Muscle of leg (tissue), 11 donors: Measurements from ENCODE around the gene SDHAF4. TPM values are rescaled to one million over a fixed set of nuclear protein-coding genes. Genes with fewer than 3 reads are reported as not detected.

Experiments used
- DNase-seq: peaks from one replicate; pipeline ENCODE4 v3.0.0; 2013
- H3K27ac ChIP-seq: one replicate; pipeline ENCODE4 v1.5.1; 2013; ENCODE audit warnings: mild to moderate bottlenecking, low read length, control low read depth
- H3K27me3 ChIP-seq: one replicate; pipeline ENCODE4 v1.6.1; 2013; ENCODE audit warnings: low read length; ENCODE audit not compliant: control insufficient read depth, insufficient read depth
- H3K36me3 ChIP-seq: one replicate; pipeline ENCODE4 v1.6.1; 2013; ENCODE audit warnings: low read length; ENCODE audit not compliant: control insufficient read depth, insufficient read depth
- H3K4me1 ChIP-seq: one replicate; pipeline ENCODE4 v1.6.1; 2013; ENCODE audit warnings: low read length; ENCODE audit not compliant: control insufficient read depth, insufficient read depth
- H3K4me3 ChIP-seq: one replicate; pipeline ENCODE4 v1.5.1; 2013; ENCODE audit warnings: low read length, control low read depth
- H3K9me3 ChIP-seq: replicated peaks from 2 replicates; pipeline ENCODE4 v1.6.1; 2013; ENCODE audit warnings: low read depth, low read length; ENCODE audit not compliant: control insufficient read depth
- WGBS: methylation state at CpG from one replicate; pipeline ENCODE4 v1.1.5; 2013; ENCODE audit warnings: missing lambda C conversion rate; ENCODE audit not compliant: insufficient coverage; 5-methylcytosine and 5-hydroxymethylcytosine counted together
- polyA plus RNA-seq, 8 donors: library from polyadenylated mRNA; unstranded; fragments of 120-200 nt; gene quantifications; one replicate each; pipeline versions ENCODE4 v1.2.1 to v1.2.3, GENCODE V29; 2013; ENCODE audit warnings: inconsistent platforms in 1 of 8, low replicate concordance in 1 of 8; ENCODE audit not compliant: insufficient read length in 8 of 8, insufficient read depth in 1 of 8
- total RNA-seq: library from RNA; stranded (reverse); fragments of 120-200 nt; gene quantifications from one replicate; pipeline ENCODE4 v1.2.4, GENCODE V29; 2013

SDHAF4 gene
- total and polyA plus RNA-seq, 9 donors: 11.9 to 23.7 (median 14.8) TPM

DNA sequence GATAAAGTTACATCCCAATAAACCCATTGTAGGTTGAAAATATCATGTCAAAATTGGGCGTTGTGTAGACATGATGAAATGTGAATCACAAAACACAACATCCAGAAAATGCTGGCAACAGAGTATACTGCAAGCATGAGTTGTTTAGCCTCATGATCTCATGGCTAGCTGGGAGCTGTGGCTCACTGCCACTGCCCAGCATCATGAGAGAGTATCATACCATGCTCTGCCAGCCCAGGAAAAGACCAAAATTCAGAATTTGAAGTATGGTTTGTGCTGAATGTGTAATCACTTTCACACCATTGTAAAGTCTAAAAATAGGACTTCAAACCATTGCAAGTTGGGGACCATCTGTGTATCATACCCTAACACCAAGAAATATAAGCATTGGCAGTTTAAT is 55.7 kb downstream of the SDHAF4 start:
- no peak overlapping the region for H3K4me3 ChIP-seq
- H3K27me3 ChIP-seq: no peaks in the 10 kb centered on the region
- no peak for DNase-seq
- no peaks in the 10 kb centered on the region for H3K4me1 ChIP-seq
- no peaks in the 10 kb centered on the region for H3K9me3 ChIP-seq
- no peaks in the 10 kb centered on the region for H3K36me3 ChIP-seq
- WGBS: no CpG with 5 or more reads among the region's 1 CpG
- H3K27ac ChIP-seq: no peak overlapping the region

DNA sequence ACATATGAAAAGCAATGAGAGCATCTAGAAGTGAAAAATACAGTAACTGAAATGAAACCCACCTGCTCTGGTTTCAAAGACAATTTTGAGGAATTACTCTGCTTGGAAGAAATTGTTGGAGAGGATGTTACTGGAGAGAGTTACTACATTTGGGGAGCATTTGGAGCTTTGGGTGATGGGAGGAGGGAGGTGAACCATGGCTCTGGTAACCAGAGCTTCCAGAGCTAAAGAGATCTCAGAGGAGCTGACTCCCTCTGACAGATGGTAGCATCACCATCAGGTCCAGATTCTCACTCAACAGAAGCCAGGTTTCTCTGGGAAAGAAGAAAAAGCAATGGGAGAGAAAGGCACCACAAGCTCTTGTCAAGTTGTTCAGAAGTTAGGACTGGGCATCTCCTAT is 58.7 kb downstream of the SDHAF4 start:
- DNase-seq: no peak
- no peak overlapping the region for H3K4me3 ChIP-seq
- H3K4me1 ChIP-seq: no peaks in the 10 kb centered on the region
- H3K36me3 ChIP-seq: no peaks in the 10 kb centered on the region
- no peaks in the 10 kb centered on the region for H3K27me3 ChIP-seq
- no peak overlapping the region for H3K27ac ChIP-seq
- no peaks in the 10 kb centered on the region for H3K9me3 ChIP-seq

DNA sequence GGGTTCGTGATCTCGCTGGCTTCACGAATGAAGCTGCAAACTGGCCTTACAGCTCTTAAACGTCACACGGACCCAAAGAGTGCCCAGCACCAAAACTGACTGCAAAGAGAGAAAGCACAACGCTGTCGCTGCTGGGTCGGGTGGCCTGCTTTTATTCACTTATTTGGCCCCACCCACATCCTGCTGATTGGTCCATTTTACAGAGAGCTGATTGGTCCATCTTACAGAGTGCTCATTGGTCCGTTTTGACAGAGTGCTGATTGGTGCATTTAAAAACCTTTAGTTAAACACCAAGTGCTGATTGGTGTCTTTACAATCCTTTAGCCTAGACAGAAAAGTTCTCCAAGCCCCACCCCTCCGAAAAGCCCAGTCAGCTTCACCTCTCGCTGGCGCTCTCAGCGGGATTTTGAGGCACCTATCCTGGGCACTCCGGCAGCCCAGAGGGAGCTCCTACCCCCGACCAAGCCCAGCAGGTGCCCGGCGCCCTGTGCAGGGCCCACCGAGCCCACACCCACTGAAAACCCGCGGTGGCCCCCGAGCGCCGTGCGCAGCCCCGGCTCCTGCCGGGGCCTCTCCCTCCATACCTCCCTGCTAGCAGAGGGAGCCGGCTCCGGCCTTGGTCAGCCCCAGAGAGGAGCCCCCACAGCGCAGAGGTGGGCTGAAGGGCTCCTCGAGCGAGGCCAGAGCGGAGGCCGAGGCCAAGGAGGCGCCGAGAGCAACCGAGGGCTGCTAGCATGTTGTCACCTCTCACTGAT is 60.9 kb downstream of the SDHAF4 start:
- Histone ChIP-seq H3K36me3 (no peaks in the 10 kb centered on the region), H3K27ac (no peak overlapping the region), H3K4me3 (no peak overlapping the region), H3K27me3 (no peaks in the 10 kb centered on the region), H3K4me1 (no peaks in the 10 kb centered on the region), H3K9me3 (no peaks in the 10 kb centered on the region)
- DNase-seq: no peak
- whole genome bisulfite sequencing: 94% methylated on average over 21 of the region's 36 CpGs

DNA sequence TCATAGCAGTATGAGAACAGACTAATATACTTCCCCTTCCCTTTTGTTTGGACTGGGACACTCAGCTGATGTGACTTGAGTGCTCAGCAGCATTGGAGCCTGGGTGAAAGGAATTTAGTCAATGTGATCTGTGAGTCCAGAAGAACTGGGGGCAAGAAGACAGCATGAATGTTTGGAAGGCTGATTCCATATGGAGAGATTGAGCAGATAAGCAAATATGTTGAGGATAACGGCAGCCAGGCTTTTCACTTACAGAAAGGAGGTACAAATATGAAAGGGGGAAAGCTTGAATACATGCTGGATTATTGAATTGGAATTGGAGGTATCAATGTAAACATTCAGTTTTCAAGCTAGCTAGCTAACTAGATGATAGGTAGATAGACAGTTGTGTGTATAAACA is 63.2 kb downstream of the SDHAF4 start:
- H3K4me3 ChIP-seq: no peak overlapping the region
- no peaks in the 10 kb centered on the region for H3K4me1 ChIP-seq
- no peaks in the 10 kb centered on the region for H3K9me3 ChIP-seq
- no peaks in the 10 kb centered on the region for H3K27me3 ChIP-seq
- no peak for DNase-seq
- 57% methylated on average over 1 of the region's 1 CpG for WGBS
- no peaks in the 10 kb centered on the region for H3K36me3 ChIP-seq
- H3K27ac ChIP-seq: no peak overlapping the region

DNA sequence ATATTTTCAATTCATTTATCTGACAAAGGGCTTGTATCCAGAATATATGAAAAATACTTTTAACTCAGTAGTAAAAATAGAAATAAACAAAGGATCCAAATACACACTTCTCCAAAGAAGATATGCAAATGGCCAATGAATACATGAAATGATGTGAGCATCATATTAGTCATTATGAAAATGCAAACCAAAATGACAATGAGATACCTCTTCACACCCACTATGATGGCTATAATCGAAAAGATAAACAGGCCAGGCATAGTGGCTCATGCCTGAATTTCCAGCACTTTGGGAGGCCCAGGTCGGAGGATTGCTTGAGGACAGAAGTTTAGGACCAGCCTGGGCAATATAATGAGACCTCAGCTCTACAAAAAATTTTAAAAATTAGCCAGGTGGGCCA is 67.1 kb downstream of the SDHAF4 start:
- 100% methylated on average over 1 of the region's 2 CpGs for WGBS
- H3K9me3 ChIP-seq: no peaks in the 10 kb centered on the region
- no peaks in the 10 kb centered on the region for H3K36me3 ChIP-seq

DNA sequence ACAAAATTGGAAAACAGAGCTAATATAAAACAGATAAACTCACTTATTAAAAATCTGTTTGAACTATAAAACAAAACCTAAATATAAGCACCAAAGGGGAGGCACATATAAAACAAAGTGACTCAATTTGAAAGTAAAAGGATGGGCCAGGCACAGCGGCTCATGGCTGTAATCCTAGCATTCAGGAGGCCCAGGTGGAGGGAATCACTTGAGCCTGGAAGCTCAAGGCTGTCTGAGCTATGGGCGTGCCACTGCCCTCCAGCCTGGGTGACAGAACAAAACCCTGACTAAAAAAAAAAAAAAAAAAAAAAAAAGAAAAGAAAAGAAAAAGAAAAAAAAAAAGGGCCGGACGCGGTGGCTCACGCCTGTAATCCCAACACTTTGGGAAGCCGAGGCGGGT is 69.9 kb downstream of the SDHAF4 start:
- DNase-seq: no peak
- H3K27me3 ChIP-seq: no peaks in the 10 kb centered on the region
- WGBS: 89% methylated on average over 3 of the region's 8 CpGs
- H3K4me3 ChIP-seq: no peak overlapping the region
- H3K27ac ChIP-seq: no peak overlapping the region
- no peaks in the 10 kb centered on the region for H3K4me1 ChIP-seq
- no peaks in the 10 kb centered on the region for H3K9me3 ChIP-seq
- no peaks in the 10 kb centered on the region for H3K36me3 ChIP-seq

More for the DNA sequence above, 67.1 kb downstream of the SDHAF4 start:
- no peak overlapping the region for H3K4me3 ChIP-seq
- no peaks in the 10 kb centered on the region for H3K4me1 ChIP-seq
- no peak for DNase-seq
- no peak overlapping the region for H3K27ac ChIP-seq
- H3K27me3 ChIP-seq: no peaks in the 10 kb centered on the region

DNA sequence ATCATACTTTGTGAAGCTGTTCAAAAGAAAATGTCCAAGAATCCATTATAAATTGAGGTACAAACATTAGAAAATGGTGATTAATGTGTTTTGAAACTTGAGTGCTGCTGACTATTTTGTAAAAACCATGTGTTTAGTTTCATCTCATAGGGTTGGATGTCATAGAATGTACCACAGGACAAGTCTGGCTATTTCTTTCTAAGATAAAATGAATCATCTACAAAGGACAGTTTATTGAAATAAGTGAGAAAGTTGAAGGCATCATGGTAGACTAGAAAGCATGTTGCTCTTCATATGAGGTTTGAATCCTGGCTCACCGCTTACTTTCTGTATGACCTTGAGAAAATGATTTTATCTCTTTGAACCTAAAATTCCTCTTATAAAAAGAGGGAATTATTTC is 71.7 kb downstream of the SDHAF4 start:
- WGBS: no CpG with 5 or more reads among the region's 1 CpG
- Histone ChIP-seq H3K9me3 (no peaks in the 10 kb centered on the region), H3K4me1 (no peaks in the 10 kb centered on the region), H3K27ac (no peak overlapping the region), H3K27me3 (no peaks in the 10 kb centered on the region), H3K4me3 (no peak overlapping the region), H3K36me3 (no peaks in the 10 kb centered on the region)
- DNase-seq: no peak

Other genes with a start within 250 kb of the SDHAF4 start
- 17.6 TPM for gene FAM135A, start 153.4 kb upstream of the SDHAF4 start, total RNA-seq
- gene FAM135A, start 153.4 kb upstream of the SDHAF4 start, polyA plus RNA-seq: 10 to 100 TPM; 13.7 to 19.7 (median 16.5) TPM
- 19.4 TPM for gene SMAP1, start 101.0 kb downstream of the SDHAF4 start, total RNA-seq
- gene SMAP1, start 101.0 kb downstream of the SDHAF4 start, polyA plus RNA-seq: 10 to 100 TPM; 22.4 to 27.7 (median 26.3) TPM